Fibroblast of pulmonary artery (primary cell): ENCODE data around the gene NGDN.
A peak's percentile ranks its signal among the peaks of the same experiment; 100 is the strongest.

Experiments used
- DNase-seq: peaks from one replicate; pipeline ENCODE4 v3.0.0-alpha.2; 2010; ENCODE audit warnings: low read depth
- H3K4me3 ChIP-seq: replicated peaks from 2 replicates; pipeline ENCODE4 v1.5.1; 2011; ENCODE audit warnings: low read depth, mild to moderate bottlenecking, control low read depth, low read length, moderate library complexity
- TF ChIP-seq, protein P1 (sequence below): IDR thresholded peaks from 2 replicates; pipeline ENCODE4 v1.5.1; 2011; ENCODE audit warnings: mild to moderate bottlenecking, control low read depth, low read length, inconsistent platforms; ENCODE audit errors: missing control alignments

The NGDN gene

DNA sequence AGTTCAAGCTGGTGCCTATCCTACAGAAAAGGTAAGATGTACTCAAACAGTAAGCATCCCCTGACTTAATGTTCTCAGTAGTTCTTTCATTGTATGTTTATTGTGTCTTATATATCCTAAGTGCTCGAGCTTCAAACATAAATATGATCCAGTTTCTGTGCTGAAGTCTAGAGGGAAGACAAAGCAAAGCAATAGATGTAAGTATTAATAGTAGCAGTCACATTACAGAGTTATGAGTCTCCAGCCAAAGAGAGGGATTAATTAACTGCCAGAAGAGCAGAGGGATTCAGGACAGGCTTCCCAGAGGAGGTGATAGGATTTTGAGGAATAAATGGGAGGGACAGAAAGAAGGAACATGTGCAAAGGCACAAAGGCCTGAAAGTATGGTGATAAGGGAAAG is 1.4 kb downstream of the NGDN start:
- no peak overlapping the region for H3K4me3 ChIP-seq
- no peak for DNase-seq
- TF ChIP-seq, protein P1, sequence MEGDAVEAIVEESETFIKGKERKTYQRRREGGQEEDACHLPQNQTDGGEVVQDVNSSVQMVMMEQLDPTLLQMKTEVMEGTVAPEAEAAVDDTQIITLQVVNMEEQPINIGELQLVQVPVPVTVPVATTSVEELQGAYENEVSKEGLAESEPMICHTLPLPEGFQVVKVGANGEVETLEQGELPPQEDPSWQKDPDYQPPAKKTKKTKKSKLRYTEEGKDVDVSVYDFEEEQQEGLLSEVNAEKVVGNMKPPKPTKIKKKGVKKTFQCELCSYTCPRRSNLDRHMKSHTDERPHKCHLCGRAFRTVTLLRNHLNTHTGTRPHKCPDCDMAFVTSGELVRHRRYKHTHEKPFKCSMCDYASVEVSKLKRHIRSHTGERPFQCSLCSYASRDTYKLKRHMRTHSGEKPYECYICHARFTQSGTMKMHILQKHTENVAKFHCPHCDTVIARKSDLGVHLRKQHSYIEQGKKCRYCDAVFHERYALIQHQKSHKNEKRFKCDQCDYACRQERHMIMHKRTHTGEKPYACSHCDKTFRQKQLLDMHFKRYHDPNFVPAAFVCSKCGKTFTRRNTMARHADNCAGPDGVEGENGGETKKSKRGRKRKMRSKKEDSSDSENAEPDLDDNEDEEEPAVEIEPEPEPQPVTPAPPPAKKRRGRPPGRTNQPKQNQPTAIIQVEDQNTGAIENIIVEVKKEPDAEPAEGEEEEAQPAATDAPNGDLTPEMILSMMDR, result no peak

DNA sequence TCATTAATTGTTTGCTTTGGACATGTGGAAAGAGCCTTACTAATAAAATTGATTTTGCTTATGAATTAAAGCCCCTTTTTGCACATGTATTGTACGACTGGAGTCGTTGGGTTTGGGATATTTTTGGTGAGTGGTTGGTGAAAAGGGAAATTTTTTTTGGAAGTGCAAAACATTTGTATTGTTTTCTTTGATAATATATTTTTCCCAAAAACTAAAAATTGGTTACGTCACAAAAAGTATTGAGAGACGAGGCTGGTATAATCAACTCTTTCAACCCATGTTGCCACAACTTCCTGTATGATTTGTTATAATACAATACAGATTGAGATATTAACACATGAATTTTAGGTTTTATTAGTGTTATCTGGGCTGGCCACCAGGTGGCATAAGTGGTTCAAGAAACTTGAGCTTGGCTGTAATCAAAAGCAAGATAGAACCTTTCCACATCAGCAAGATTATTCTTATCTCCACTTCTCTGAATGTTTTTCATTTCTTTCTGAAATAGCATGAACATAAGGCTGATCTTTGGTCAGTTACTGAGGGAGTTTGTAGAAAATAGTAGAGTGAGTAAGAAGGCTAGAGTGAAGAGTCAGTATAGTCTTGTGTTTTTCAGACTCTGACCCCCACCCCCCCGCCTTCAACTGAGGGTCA is 8.7 kb downstream of the NGDN start:
- DNase-seq, result peak; percentile 78
- TF ChIP-seq, protein P1, result peak; percentile 68
- no peak overlapping the region for H3K4me3 ChIP-seq

DNA sequence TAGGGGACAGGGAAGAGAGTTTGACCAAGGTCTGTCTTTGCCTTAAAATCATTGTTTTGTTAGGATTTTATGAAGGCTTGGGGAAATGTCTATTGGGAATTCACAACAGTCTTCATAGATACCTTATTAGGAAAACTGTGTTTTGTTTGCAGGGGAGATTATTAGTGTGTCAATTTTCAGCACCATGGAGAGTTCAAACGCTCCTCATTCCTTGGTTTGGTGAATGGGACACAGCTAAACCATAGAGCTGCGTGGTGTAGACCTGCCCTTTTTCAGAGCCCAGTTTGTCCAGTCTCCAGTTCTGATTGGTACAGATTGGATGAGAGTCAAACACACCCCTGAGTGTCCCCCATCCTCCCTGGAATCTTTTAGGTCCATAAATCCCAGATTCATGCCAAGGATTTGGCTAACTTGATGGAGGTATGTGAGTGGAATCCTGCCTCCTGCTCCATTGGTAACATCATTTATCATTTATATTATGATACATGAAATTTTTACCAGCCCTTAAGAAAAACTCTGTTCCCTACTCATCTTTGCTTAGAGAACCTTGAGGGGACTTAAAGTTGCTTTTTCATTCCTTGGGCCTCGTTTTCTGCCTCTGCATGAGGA is 12.0 kb downstream of the NGDN start:
- no peak overlapping the region for H3K4me3 ChIP-seq
- DNase-seq, result peak; percentile 47
- TF ChIP-seq, protein P1, result no peak

DNA sequence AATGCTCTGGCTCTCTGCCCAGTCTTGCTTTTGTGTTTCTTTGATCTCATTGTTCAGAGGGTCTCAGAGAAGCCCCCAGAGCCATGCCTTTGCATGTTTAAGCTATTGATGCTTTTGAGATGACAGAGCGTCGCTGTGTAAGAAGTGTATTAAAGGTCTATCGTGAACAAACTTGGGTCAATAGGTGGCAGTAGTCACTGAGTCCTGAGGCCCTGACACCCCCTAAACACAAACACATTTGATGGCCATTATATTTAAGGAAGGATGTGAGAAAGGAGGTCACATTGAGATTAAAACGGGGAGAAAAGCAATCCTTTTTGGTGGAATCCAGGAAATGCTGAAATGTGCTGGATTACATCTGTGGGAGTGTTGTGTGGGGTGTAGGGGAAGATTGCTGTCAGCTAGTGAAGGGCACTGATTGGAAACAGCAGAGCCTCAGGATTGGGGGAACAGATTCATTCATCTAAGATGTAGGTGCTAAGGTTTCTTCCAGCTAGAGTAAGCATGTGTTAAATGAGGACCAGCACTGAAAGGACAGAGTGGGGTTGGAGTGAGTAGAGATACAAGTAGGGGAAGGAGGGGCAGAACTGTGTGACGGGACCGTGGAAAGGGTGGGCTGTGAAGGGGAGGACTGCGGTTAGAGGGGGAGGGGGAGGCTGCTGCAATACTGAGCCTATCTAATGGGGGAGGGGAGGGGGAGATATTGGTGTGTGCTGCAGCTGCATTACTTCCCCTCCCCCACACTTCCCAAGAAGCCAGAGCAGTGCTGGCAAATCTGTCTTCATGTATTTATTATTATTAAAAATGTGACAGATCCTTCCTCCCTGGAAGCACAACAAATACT is 12.7 kb downstream of the NGDN start:
- no peak for DNase-seq
- TF ChIP-seq, protein P1, result no peak
- H3K4me3 ChIP-seq, result no peak overlapping the region

DNA sequence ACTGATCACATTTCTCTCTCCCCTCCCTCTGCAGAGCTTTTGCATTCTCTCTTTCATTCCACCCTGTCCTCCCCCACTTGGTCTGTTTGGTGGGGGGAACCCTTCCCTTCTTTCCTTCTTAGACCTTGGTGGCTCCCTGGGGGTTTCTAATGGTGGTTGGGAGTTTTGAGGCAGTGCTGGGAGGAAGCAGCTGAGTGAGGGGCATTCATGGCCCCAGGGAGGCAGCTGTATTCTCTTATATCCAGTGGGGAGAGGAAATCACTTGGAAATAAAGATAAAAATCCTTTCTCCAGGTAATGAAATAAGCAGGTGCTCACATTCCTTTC is 13.3 kb downstream of the NGDN start:
- no peak for DNase-seq
- no peak overlapping the region for H3K4me3 ChIP-seq
- TF ChIP-seq, protein P1, result no peak

DNA sequence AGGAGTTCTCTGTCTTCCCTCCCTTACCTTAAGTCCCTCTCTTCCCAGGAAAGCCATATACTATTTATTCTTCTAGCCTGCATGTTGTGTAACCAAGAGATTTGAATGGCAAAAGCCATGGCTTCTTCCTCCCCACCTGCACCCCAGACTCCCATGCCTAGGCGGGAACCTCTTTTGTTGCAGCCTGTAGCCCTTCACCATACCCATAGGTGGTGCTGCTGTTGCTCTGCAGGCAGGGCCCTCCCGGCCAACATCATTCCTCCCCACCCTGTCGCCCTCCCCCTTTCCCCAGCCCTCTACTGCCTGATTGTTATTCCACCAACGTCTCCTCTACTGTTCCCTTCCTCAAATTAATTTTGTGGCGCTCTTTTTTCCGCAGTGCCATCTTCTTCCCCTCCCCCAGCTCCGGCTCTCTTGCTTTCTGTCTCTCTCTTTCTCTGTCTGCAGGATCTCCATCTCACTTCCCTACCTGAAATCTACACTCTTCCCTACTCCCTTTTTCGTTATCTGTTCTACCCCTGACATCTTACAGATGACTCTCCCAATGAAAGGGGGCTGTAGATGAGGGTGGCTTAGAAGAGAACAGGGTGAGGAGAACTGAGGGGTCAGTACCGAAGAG is 13.8 kb downstream of the NGDN start:
- DNase-seq, result peak; percentile 14
- H3K4me3 ChIP-seq, result no peak overlapping the region
- TF ChIP-seq, protein P1, result peak; percentile 44
